Measurements from ENCODE around the gene ERBB4.

DNA sequence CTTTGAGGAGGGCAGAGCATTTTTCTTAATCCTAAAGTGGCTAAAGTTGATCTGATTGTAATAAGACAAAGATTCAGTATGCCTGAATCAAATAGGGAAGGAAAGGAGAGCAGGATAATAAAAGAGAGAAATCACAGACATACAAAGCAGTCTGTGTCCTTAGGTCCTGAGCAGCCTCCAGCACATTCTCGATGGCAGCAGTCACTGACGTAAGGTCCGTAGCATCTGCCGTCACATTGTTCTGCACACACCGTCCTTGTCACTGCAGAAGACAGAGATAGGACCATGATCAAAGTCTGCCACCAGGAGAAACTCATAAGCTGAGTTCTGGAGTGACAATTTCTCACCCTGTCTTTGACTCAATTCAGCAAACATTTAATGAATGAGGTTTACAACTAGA, 813.7 kb downstream of the ERBB4 start:
- TF ChIP-seq, protein P1, sequence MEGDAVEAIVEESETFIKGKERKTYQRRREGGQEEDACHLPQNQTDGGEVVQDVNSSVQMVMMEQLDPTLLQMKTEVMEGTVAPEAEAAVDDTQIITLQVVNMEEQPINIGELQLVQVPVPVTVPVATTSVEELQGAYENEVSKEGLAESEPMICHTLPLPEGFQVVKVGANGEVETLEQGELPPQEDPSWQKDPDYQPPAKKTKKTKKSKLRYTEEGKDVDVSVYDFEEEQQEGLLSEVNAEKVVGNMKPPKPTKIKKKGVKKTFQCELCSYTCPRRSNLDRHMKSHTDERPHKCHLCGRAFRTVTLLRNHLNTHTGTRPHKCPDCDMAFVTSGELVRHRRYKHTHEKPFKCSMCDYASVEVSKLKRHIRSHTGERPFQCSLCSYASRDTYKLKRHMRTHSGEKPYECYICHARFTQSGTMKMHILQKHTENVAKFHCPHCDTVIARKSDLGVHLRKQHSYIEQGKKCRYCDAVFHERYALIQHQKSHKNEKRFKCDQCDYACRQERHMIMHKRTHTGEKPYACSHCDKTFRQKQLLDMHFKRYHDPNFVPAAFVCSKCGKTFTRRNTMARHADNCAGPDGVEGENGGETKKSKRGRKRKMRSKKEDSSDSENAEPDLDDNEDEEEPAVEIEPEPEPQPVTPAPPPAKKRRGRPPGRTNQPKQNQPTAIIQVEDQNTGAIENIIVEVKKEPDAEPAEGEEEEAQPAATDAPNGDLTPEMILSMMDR (IDR thresholded peaks at IDR 0.05) = no peak
- TF ChIP-seq POLR2A (IDR thresholded peaks at IDR 0.05) (no peak), EP300 (IDR thresholded peaks at IDR 0.05) (no peak), POLR2AphosphoS5 (IDR thresholded peaks at IDR 0.05) (no peak)
